Endothelial cell of umbilical vein (primary cell): ENCODE results near the gene ITGA3. TPM values are rescaled to one million over a fixed set of nuclear protein-coding genes. Genes with fewer than 3 reads are reported as not detected.

ENCODE experiments used
- BruUV-seq: library from RNA; stranded (reverse); fragments of 400-500 nt; replicated peaks from 2 replicates; lab custom pipeline; 2021; lab: Mats Ljungman, UMichigan
- CTCF ChIA-PET: fragments of 300-600, 350-600 bp; sonication (Branson Sonifier 250); formaldehyde crosslinking; loops from one replicate; lab custom pipeline; 2021; ENCODE audit warnings: antibody characterized with exemption, inconsistent platforms; lab: Charles Lee
- POLR2A ChIA-PET: fragments of 300-600, 350-600 bp; sonication (Branson Sonifier 250); formaldehyde crosslinking; loops from one replicate; lab custom pipeline; 2021; ENCODE audit warnings: antibody characterized with exemption, inconsistent platforms; lab: Charles Lee
- DNase-seq: peaks from one replicate; pipeline ENCODE4 v3.0.0-alpha.2; 2011; ENCODE audit warnings: low read depth, low spot score
- FAIRE-seq: peaks from 2 replicates; lab custom pipeline; 2011; peaks lifted over from hg19 to GRCh38; lab: Jason Lieb, UNC
- H2AFZ ChIP-seq: 2 replicates; pipeline ENCODE4 v1.6.0; 2012; ENCODE audit warnings: low read depth, low read length, control low read depth, inconsistent platforms
- H3K27ac ChIP-seq: 2 replicates; pipeline ENCODE4 v1.5.1; 2011; ENCODE audit warnings: low read depth, mild to moderate bottlenecking, control low read depth, low read length, moderate library complexity; ENCODE audit not compliant: insufficient read depth
- H3K27me3 ChIP-seq, 2 experiments: 2 replicates each; pipeline versions ENCODE4 v1.6.0 to v1.6.1; 2011; ENCODE audit warnings: low read length in 2 of 2, mixed read lengths in 1 of 2; ENCODE audit not compliant: control insufficient read depth in 2 of 2, insufficient read depth in 2 of 2
- H3K36me3 ChIP-seq, 2 experiments: 2 replicates in 1 of 2; 3 replicates in 1 of 2; pipeline ENCODE4 v1.5.1; 2011; ENCODE audit warnings: low read length in 2 of 2, mild to moderate bottlenecking in 1 of 2, moderate library complexity in 1 of 2; ENCODE audit not compliant: control insufficient read depth in 2 of 2, insufficient read depth in 2 of 2; ENCODE audit errors: extremely low read depth in 1 of 2
- H3K4me1 ChIP-seq: 3 replicates; pipeline ENCODE4 v1.5.1; 2011; ENCODE audit warnings: mild to moderate bottlenecking, low read length; ENCODE audit not compliant: control insufficient read depth, insufficient read depth; ENCODE audit errors: extremely low read depth
- H3K4me2 ChIP-seq: 2 replicates; pipeline ENCODE4 v1.6.1; 2011; ENCODE audit warnings: low read length, control low read depth, mixed read lengths; ENCODE audit not compliant: insufficient read depth
- H3K4me3 ChIP-seq, 3 experiments: fragments of 200-600 bp in 1 of 3; sonication (generic), shearing (Covaris generic) in 1 of 3; replicated peaks in 1 of 3; 2 replicates each; pipeline ENCODE4 v1.5.1; 2011 to 2016; ENCODE audit warnings: control low read depth in 3 of 3, low read length in 3 of 3, mild to moderate bottlenecking in 2 of 3, inconsistent platforms in 1 of 3, low read depth in 1 of 3, moderate library complexity in 1 of 3; ENCODE audit not compliant: insufficient read depth in 1 of 3
- H3K79me2 ChIP-seq: 2 replicates; pipeline ENCODE4 v1.6.0; 2012; ENCODE audit warnings: low read length, inconsistent platforms; ENCODE audit not compliant: control insufficient read depth, insufficient read depth
- H3K9ac ChIP-seq: replicated peaks from 2 replicates; pipeline ENCODE3; 2011; ENCODE audit warnings: low read length, control low read depth; ENCODE audit not compliant: insufficient read depth; ENCODE audit errors: extremely low read depth
- H3K9me1 ChIP-seq: replicated peaks from 3 replicates; pipeline ENCODE4 v1.6.0; 2011; ENCODE audit warnings: mild to moderate bottlenecking, low read length; ENCODE audit not compliant: control insufficient read depth, insufficient read depth; ENCODE audit errors: extremely low read depth
- H3K9me3 ChIP-seq: replicated peaks from 2 replicates; pipeline ENCODE4 v1.5.1; 2012; ENCODE audit warnings: low read length, inconsistent platforms; ENCODE audit not compliant: control insufficient read depth, insufficient read depth
- H4K20me1 ChIP-seq: replicated peaks from 2 replicates; pipeline ENCODE3; 2011; ENCODE audit warnings: mild to moderate bottlenecking, low read length; ENCODE audit not compliant: control insufficient read depth, insufficient read depth; ENCODE audit errors: extremely low read depth
- EZH2 ChIP-seq: IDR thresholded peaks from 2 replicates; pipeline ENCODE4 v1.6.1; 2012; ENCODE audit warnings: borderline replicate concordance, low read depth, mild to moderate bottlenecking, moderate library complexity, low read length, inconsistent platforms; ENCODE audit not compliant: severe bottlenecking
- FOS ChIP-seq: IDR thresholded peaks from 2 replicates; pipeline ENCODE4 v1.6.1; 2011; ENCODE audit warnings: mild to moderate bottlenecking, low read length, moderate library complexity, borderline replicate concordance; ENCODE audit not compliant: insufficient read depth
- GATA2 ChIP-seq: IDR thresholded peaks from 2 replicates; pipeline ENCODE4 v1.7.0; 2011; ENCODE audit warnings: low read depth, mild to moderate bottlenecking, moderate library complexity, mixed read lengths, low read length; ENCODE audit not compliant: insufficient read length, insufficient read depth
- JUN ChIP-seq: IDR thresholded peaks from 2 replicates; pipeline ENCODE4 v1.6.1; 2011; ENCODE audit warnings: borderline replicate concordance, low read depth; ENCODE audit not compliant: insufficient read length, insufficient read depth
- MYC ChIP-seq: IDR thresholded peaks from one replicate; pipeline ENCODE4 v1.6.1; 2011; ENCODE audit warnings: mild to moderate bottlenecking, low read depth, low read length
- POLR2A ChIP-seq: IDR thresholded peaks from 2 replicates; pipeline ENCODE4 v1.6.1; 2012; ENCODE audit warnings: low read depth, mild to moderate bottlenecking, control low read depth, low read length
- POLR2AphosphoS5 ChIP-seq: IDR thresholded peaks from 2 replicates; pipeline ENCODE4 v1.6.1; 2012; ENCODE audit warnings: low read depth, mild to moderate bottlenecking, control low read depth, low read length, moderate library complexity; ENCODE audit not compliant: insufficient read depth
- dilution Hi-C: fragments of 300-500 bp; cut with MboI; formaldehyde crosslinking; loops from one replicate; pipeline ENCODE4 v1.15.0; 2019; ENCODE audit warnings: low sequenced_read_pairs; ENCODE audit not compliant: extremely low pct_ligation_motif_present
- intact Hi-C: fragments of 100-400 bp; cut with micrococcal nuclease; formaldehyde crosslinking; loops from one replicate; pipeline ENCODE4 v1.10.0; 2022
- polyA plus RNA-seq, 4 experiments: library from polyadenylated mRNA; depleted of rRNA in 3 of 4; stranded (reverse) in 3 of 4; unstranded in 1 of 4; fragments of >200 nt; gene quantifications; 2 replicates each; pipeline versions ENCODE4 v1.2.1 to v1.2.3, GENCODE V29; 2011 to 2012; ENCODE audit warnings: missing spikeins in 1 of 4
- total RNA-seq: library from RNA; stranded (reverse); gene quantifications from 2 replicates; pipeline ENCODE4 v1.2.3, GENCODE V29; 2021
- TF ChIP-seq, protein P1 (sequence below), 2 donors: IDR thresholded peaks; 1 replicate in 1 of 2; 2 replicates in 1 of 2; pipeline ENCODE4 v1.5.1; 2011; ENCODE audit warnings: low read length in 2 of 2, mild to moderate bottlenecking in 2 of 2, moderate library complexity in 2 of 2, control low read depth in 1 of 2, inconsistent platforms in 1 of 2, low read depth in 1 of 2; ENCODE audit not compliant: insufficient read depth in 1 of 2; ENCODE audit errors: extremely low read depth in 1 of 2
- TF ChIP-seq, protein P2 (sequence below): IDR thresholded peaks from 2 replicates; pipeline ENCODE4 v1.6.1; 2011; ENCODE audit not compliant: insufficient read depth, insufficient read length

The ITGA3 gene
- total and polyA plus RNA-seq, 2 donors (not counting 3 experiments of a cell fraction or from before 2014, with no cell fraction given) = 92.7 to 112 TPM

DNA sequence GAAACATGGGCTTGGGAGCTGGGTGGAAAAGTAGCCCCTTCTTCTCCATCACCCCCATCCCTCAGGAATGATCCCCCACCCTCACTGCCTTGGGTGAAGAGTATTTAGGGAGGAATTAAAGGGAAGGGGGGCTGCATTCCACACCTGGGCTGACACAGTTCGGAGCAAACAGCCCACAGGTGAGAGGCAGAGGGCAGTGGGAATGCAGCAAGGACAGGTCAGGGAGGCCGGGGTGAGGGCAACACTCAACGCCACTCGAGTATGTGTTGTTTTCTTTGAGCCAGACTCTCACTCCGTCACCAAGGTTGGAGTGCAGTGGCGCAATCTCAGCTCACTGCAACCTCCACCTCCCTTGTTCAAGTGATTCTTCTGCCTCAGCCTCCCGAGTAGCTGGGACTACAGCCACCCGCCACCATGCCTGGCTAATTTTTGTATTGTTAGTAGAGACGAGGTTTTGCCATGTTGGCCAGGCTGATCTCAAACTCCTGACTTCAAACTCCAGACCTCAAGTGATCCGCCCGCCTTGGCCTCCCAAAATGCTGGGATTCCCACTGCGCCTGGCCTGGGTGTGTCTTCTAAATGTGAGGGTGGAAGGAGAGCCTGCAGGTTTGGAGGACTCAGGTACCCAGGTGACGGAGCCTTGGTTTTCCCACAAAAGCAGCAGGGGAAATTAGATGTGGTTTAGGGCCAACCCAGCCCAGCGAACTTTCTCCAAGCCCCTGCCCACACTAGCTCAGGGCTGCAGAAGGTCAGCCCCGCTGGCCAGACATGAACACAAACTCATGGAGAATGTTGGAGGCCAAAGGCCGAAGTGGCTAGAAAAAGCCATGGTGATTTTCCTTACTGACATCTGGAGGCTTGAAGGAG lies 21.2 kb upstream of the ITGA3 start:
- TF ChIP-seq, protein P1, sequence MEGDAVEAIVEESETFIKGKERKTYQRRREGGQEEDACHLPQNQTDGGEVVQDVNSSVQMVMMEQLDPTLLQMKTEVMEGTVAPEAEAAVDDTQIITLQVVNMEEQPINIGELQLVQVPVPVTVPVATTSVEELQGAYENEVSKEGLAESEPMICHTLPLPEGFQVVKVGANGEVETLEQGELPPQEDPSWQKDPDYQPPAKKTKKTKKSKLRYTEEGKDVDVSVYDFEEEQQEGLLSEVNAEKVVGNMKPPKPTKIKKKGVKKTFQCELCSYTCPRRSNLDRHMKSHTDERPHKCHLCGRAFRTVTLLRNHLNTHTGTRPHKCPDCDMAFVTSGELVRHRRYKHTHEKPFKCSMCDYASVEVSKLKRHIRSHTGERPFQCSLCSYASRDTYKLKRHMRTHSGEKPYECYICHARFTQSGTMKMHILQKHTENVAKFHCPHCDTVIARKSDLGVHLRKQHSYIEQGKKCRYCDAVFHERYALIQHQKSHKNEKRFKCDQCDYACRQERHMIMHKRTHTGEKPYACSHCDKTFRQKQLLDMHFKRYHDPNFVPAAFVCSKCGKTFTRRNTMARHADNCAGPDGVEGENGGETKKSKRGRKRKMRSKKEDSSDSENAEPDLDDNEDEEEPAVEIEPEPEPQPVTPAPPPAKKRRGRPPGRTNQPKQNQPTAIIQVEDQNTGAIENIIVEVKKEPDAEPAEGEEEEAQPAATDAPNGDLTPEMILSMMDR (IDR thresholded peaks at IDR 0.05; ENCODE audit: extremely low read depth in 1 of 2, insufficient read depth in 1 of 2, low read depth in 1 of 2, low read length in 2 of 2) = no peak
- TF ChIP-seq, protein P2, sequence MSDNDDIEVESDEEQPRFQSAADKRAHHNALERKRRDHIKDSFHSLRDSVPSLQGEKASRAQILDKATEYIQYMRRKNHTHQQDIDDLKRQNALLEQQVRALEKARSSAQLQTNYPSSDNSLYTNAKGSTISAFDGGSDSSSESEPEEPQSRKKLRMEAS = no peak
- TF ChIP-seq EZH2 = no peak
- TF ChIP-seq GATA2 = no peak
- TF ChIP-seq MYC = no peak
- TF ChIP-seq POLR2AphosphoS5 = no peak
- TF ChIP-seq FOS = no peak
- TF ChIP-seq JUN = no peak
- TF ChIP-seq POLR2A = no peak
- Histone ChIP-seq H3K4me3 (no peak overlapping the region), H3K9me3 (no peaks in the 10 kb centered on the region), H2AFZ (no peak overlapping the region), H3K27ac (no peak overlapping the region), H3K9ac (no peak overlapping the region), H3K79me2 (no peaks in the 10 kb centered on the region), H3K36me3 (no peaks in the 10 kb centered on the region), H3K9me1 (no peaks in the 10 kb centered on the region), H3K4me1 (no peaks in the 10 kb centered on the region), H3K27me3 (no peaks in the 10 kb centered on the region), H4K20me1 (no peaks in the 10 kb centered on the region), H3K4me2 (no peak overlapping the region)
- POLR2A ChIA-PET = no interaction called here
- intact Hi-C loops (no loop called here), dilution Hi-C loops (no loop called here)
- BruUV-seq = no TSS peak
- FAIRE-seq (no peak), DNase-seq (no peak)
- CTCF ChIA-PET = interaction anchor here (2.3 kb wide), 1 partner anchor 8 kb away, joined by 12 read pairs; no protein-coding TSS in a partner anchor
